Right kidney (tissue), 1 donor: ENCODE measurements around the gene GEMIN4.
"Not testable (repeated sequence)": the region's sequence is repeated elsewhere in the genome, so short reads cannot be mapped to it uniquely, and the experiment has no call there.

Experiments used
- DNase-seq: peaks from one replicate; pipeline ENCODE4 v3.0.0-alpha.2; 2016

The GEMIN4 gene

GRCh38 chr17:781805-782731, 30.0 kb upstream of the GEMIN4 start, which contains the start of the genes GLOD4 and MRM3:
TSS of gene GLOD4 (minus strand) at chr17:782280. CDS start at chr17:782255, 25 bp downstream.
TSS of gene MRM3 (plus strand) at chr17:782353. CDS start at chr17:782379, 26 bp downstream.
- DNase-seq = peak; percentile 97

- no peak for DNase-seq
Observed at GRCh38 chr17:778096-778495, 26.0 kb upstream of the GEMIN4 start.

GRCh38 chr17:774313-774584, 22.2 kb upstream of the GEMIN4 start:
- DNase-seq = no peak

GRCh38 chr17:773467-774312, 21.6 kb upstream of the GEMIN4 start:
- no peak for DNase-seq

- DNase-seq = no peak
Observed at GRCh38 chr17:773016-773415, 21.0 kb upstream of the GEMIN4 start.

- no peak for DNase-seq
Observed at GRCh38 chr17:767076-767475, 15.0 kb upstream of the GEMIN4 start.

GRCh38 chr17:760371-760770, 8.3 kb upstream of the GEMIN4 start:
- DNase-seq = no peak

GRCh38 chr17:759964-760363, 7.9 kb upstream of the GEMIN4 start:
- no peak for DNase-seq

GRCh38 chr17:756010-756567, 4.0 kb upstream of the GEMIN4 start:
- not testable (repeated sequence) for DNase-seq

- not testable (repeated sequence) for DNase-seq
Observed at GRCh38 chr17:755319-755961, 3.4 kb upstream of the GEMIN4 start.

GRCh38 chr17:753418-753817, 1.4 kb upstream of the GEMIN4 start:
- DNase-seq = no peak

- DNase-seq = peak; percentile 76
Observed at GRCh38 chr17:752620-753219, 656 bp upstream of the GEMIN4 start.

- peak; percentile 63 for DNase-seq
Observed at GRCh38 chr17:751269-752001, 629 bp downstream of the GEMIN4 start.

GRCh38 chr17:750431-751037, 1.5 kb downstream of the GEMIN4 start:
- no peak for DNase-seq

- not testable (repeated sequence) for DNase-seq
Observed at GRCh38 chr17:749359-749758, 2.7 kb downstream of the GEMIN4 start.

GRCh38 chr17:748604-749003, 3.5 kb downstream of the GEMIN4 start:
- not testable (repeated sequence) for DNase-seq

- DNase-seq = no peak
Observed at GRCh38 chr17:746783-747629, 5.1 kb downstream of the GEMIN4 start.

- no peak for DNase-seq
Observed at GRCh38 chr17:746181-746580, 5.9 kb downstream of the GEMIN4 start.

- DNase-seq = no peak
Observed at GRCh38 chr17:745406-745805, 6.7 kb downstream of the GEMIN4 start.

GRCh38 chr17:744937-745336, 7.1 kb downstream of the GEMIN4 start:
- DNase-seq = no peak
